Adrenal gland (tissue), 12 donors: Measurements from ENCODE around the gene GNLY. TPM values are rescaled to one million over a fixed set of nuclear protein-coding genes. Genes with fewer than 3 reads are reported as not detected.
A peak's percentile ranks its signal among the peaks of the same experiment; 100 is the strongest.

ENCODE experiments used
- DNase-seq, 7 donors: peaks; one replicate each; pipeline ENCODE4 v3.0.0-alpha.2; 2019 to 2020
- H3K27ac ChIP-seq, 5 donors: fragments of 200-600 bp; sonication (generic) in 4 of 5; 1 replicate in 3 of 5; 2 replicates in 2 of 5; pipeline versions ENCODE4 v1.5.1 to v1.8.0; 2016 to 2020; ENCODE audit warnings: mild to moderate bottlenecking in 1 of 5
- H3K27me3 ChIP-seq: fragments of 200-600 bp; 2 replicates; pipeline ENCODE4 v1.8.0; 2021
- H3K36me3 ChIP-seq, 2 donors: fragments of 200-600 bp; replicated peaks in 1 of 2; 1 replicate in 1 of 2; 2 replicates in 1 of 2; pipeline versions ENCODE4 v1.5.1 to v1.8.0; 2018 to 2022
- H3K4me1 ChIP-seq, 2 donors: fragments of 200-600 bp; replicated peaks in 1 of 2; 1 replicate in 1 of 2; 2 replicates in 1 of 2; pipeline versions ENCODE4 v1.5.1 to v1.8.0; 2018 to 2021
- H3K4me3 ChIP-seq, 4 donors: fragments of 200-600 bp; sonication (generic) in 3 of 4; one replicate each; pipeline ENCODE4 v1.5.1; 2016 to 2018
- H3K9me3 ChIP-seq, 3 donors: fragments of 200-600 bp; sonication (generic) in 1 of 3; replicated peaks in 1 of 3; 1 replicate in 2 of 3; 2 replicates in 1 of 3; pipeline versions ENCODE4 v1.5.1 to v1.8.0; 2016 to 2021
- POLR2A ChIP-seq, 2 donors: fragments of 450-650 bp; IDR thresholded peaks; one replicate each; pipeline ENCODE4 v1.6.1; 2017; ENCODE audit warnings: antibody characterized with exemption in 2 of 2, mild to moderate bottlenecking in 2 of 2, moderate library complexity in 1 of 2
- WGBS, 4 donors: extraction: QIAGEN DNeasy Blood & Tissue Kit in 2 of 4; methylation state at CpG; one replicate each; pipeline versions ENCODE4 v1.1.5 to v1.1.7; 2013 to 2017; 5-methylcytosine and 5-hydroxymethylcytosine counted together
- intact Hi-C, 2 donors: fragments of 100-400 bp; cut with DNase I; formaldehyde crosslinking; loops; one replicate each; pipeline versions ENCODE4 v1.14.1 to v1.15.0; 2022 to 2023
- polyA plus RNA-seq, 3 donors: library from polyadenylated mRNA; stranded (reverse); fragments of 200-250 nt in 2 of 3; fragments of 350-450 nt in 1 of 3; fragmentation: Illumina TruSeq in 1 of 3; extraction: RNeasy Lipid Tissue Mini Kit (QIAGEN cat#74804) in 1 of 3; gene quantifications; one replicate each; pipeline ENCODE4 v1.2.3, GENCODE V29; 2013 to 2014
- total RNA-seq, 9 donors: library from RNA; depleted of rRNA in 4 of 9; stranded (reverse); fragments of >200 nt in 4 of 9; fragments of 120-200 nt in 1 of 9; fragmentation: NEBNext Ultra II Directional in 1 of 9; extraction: Animal tissue kit (Norgen Biotek cat#: 25700) in 1 of 9; gene quantifications; one replicate each; pipeline versions ENCODE4 v1.1.0 to v1.2.4, GENCODE V29; 2013 to 2023
- TF ChIP-seq, protein P1 (sequence below), 6 experiments: fragments of 450-650 bp in 4 of 6; fragments of 200-600 bp in 2 of 6; sonication (generic) in 1 of 6; IDR thresholded peaks; 1 replicate in 5 of 6; 2 replicates in 1 of 6; pipeline versions ENCODE4 v1.5.1 to v1.8.0; 2016 to 2021; ENCODE audit warnings: antibody characterized with exemption in 6 of 6, mild to moderate bottlenecking in 2 of 6, moderate library complexity in 1 of 6
- donor health status: healthy with polysubstance abuse.
- donor health status: Bipolar disorder and iron deficiency.
- donor health status: DM: yes; HTN: yes; CAD: no.
- donor health status: DM: no; HTN: no; CAD: no.
- donor health status: DM: no; HTN: no; CAD: no.
- donor health status: DM: yes; HTN: yes; CAD: no.

The GNLY gene
- total and polyA plus RNA-seq, 12 donors, result 0.28 to 6.7 (median 1.3) TPM; not detected in 1

- no peak overlapping the region for H3K4me3 ChIP-seq
- H3K36me3 ChIP-seq, result peaks cover 0 to 82% of the 10 kb centered on the region in 2 donors
- peak in 1 of 7 donors; percentile 11 for DNase-seq
- no peak overlapping the region for H3K27ac ChIP-seq
- intact Hi-C loops, result no loop called here
- no peaks in the 10 kb centered on the region for H3K4me1 ChIP-seq
- H3K27me3 ChIP-seq, result no peaks in the 10 kb centered on the region
- no peak for TF ChIP-seq POLR2A (IDR thresholded peaks at IDR 0.05)
- TF ChIP-seq, protein P1, sequence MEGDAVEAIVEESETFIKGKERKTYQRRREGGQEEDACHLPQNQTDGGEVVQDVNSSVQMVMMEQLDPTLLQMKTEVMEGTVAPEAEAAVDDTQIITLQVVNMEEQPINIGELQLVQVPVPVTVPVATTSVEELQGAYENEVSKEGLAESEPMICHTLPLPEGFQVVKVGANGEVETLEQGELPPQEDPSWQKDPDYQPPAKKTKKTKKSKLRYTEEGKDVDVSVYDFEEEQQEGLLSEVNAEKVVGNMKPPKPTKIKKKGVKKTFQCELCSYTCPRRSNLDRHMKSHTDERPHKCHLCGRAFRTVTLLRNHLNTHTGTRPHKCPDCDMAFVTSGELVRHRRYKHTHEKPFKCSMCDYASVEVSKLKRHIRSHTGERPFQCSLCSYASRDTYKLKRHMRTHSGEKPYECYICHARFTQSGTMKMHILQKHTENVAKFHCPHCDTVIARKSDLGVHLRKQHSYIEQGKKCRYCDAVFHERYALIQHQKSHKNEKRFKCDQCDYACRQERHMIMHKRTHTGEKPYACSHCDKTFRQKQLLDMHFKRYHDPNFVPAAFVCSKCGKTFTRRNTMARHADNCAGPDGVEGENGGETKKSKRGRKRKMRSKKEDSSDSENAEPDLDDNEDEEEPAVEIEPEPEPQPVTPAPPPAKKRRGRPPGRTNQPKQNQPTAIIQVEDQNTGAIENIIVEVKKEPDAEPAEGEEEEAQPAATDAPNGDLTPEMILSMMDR (IDR thresholded peaks at IDR 0.05), result no peak
- H3K9me3 ChIP-seq, result no peaks in the 10 kb centered on the region
- 81 to 91% (median 85%) methylated on average over 10 of the region's 10 CpGs for WGBS, 4 donors
These were observed 46.2 kb upstream of the GNLY start for GRCh38 chr2:85647823-85648526.

DNA sequence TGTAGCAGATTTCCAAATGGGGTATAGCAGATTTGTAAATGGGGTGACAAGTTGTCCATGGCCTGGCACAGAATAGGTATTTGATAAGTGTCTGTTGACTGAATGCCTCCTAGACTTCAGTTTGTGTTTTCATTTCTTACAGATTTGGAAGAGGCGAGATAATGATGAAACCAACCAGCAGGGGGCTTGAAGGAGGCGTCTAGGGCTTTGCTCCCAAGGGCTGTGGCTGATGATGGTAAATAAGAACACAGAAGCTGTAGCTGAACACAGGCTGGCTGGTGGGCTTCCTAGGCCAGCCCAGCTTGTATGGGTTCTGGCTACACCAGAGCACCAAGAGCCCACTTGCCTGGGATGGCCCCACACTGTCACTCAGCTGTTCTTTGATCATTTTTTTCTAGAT, 45.5 kb upstream of the GNLY start:
- Histone ChIP-seq H3K27ac (no peak overlapping the region), H3K4me1 (no peaks in the 10 kb centered on the region), H3K4me3 (no peak overlapping the region), H3K9me3 (no peaks in the 10 kb centered on the region), H3K27me3 (no peaks in the 10 kb centered on the region), H3K36me3 (peaks cover 0 to 82% of the 10 kb centered on the region in 2 donors)
- no peak for DNase-seq
- TF ChIP-seq, protein P1 (IDR thresholded peaks at IDR 0.05), result peak in 4 of 6 experiments; percentile 11 to 35 (median 20)
- no peak for TF ChIP-seq POLR2A (IDR thresholded peaks at IDR 0.05)
- 57 to 72% (median 64%) methylated on average over 2 of the region's 2 CpGs for WGBS, 4 donors
- intact Hi-C loops, result no loop called here

- H3K27ac ChIP-seq, result no peak overlapping the region
- H3K4me1 ChIP-seq, result no peaks in the 10 kb centered on the region
- no peaks in the 10 kb centered on the region for H3K27me3 ChIP-seq
- no peaks in the 10 kb centered on the region for H3K9me3 ChIP-seq
- TF ChIP-seq, protein P1 (IDR thresholded peaks at IDR 0.05), result no peak
- no peak for TF ChIP-seq POLR2A (IDR thresholded peaks at IDR 0.05)
- no peak overlapping the region for H3K4me3 ChIP-seq
- DNase-seq, result no peak
- 86 to 89% (median 88%) methylated on average over 9 of the region's 9 CpGs for WGBS, 4 donors
- H3K36me3 ChIP-seq, result peaks cover 0 to 76% of the 10 kb centered on the region in 2 donors
- intact Hi-C loops, result loop anchor here in 1 of 2 donors (10.0 kb wide), 1 partner anchor 435 kb away; no protein-coding TSS in a partner anchor
These were observed 44.7 kb upstream of the GNLY start for GRCh38 chr2:85649201-85650190.

- no peak for DNase-seq
- no peaks in the 10 kb centered on the region for H3K27me3 ChIP-seq
- intact Hi-C loops, result loop anchor here in 1 of 2 donors (10.0 kb wide), 1 partner anchor 434 kb away; no protein-coding TSS in a partner anchor
- H3K4me3 ChIP-seq, result no peak overlapping the region
- WGBS, 4 donors, result 94 to 100% (median 98%) methylated on average over 4 of the region's 4 CpGs
- H3K36me3 ChIP-seq, result peaks cover 0 to 66% of the 10 kb centered on the region in 2 donors
- H3K27ac ChIP-seq, result no peak overlapping the region
- H3K9me3 ChIP-seq, result no peaks in the 10 kb centered on the region
- TF ChIP-seq, protein P1 (IDR thresholded peaks at IDR 0.05), result no peak
- TF ChIP-seq POLR2A (IDR thresholded peaks at IDR 0.05), result no peak
- no peaks in the 10 kb centered on the region for H3K4me1 ChIP-seq
These were observed 43.7 kb upstream of the GNLY start for GRCh38 chr2:85650456-85650855.
